ENCODE measurements around the gene GARNL3. TPM values are rescaled to one million over a fixed set of nuclear protein-coding genes. Genes with fewer than 3 reads are reported as not detected.

The GARNL3 gene
- polyA plus RNA-seq, 1 donor from 2014 or later: 20.0 TPM

- H3F3A ChIP-seq (ENCODE audit: insufficient read depth, low read length, poor library complexity, severe bottlenecking): no peaks in the 10 kb centered on the region
- no peak for TF ChIP-seq REST (IDR thresholded peaks at IDR 0.05; ENCODE audit: borderline replicate concordance)
- TF ChIP-seq SMC3 (conservative IDR thresholded peaks at IDR 0.05; ENCODE audit: poor library complexity): no peak
- no peak for TF ChIP-seq POLR2AphosphoS5 (IDR thresholded peaks at IDR 0.05)
- TF ChIP-seq TAF1 (IDR thresholded peaks at IDR 0.05; ENCODE audit: low read depth): no peak
- TF ChIP-seq CTCF (IDR thresholded peaks at IDR 0.05; ENCODE audit: poor library complexity, severe bottlenecking): no peak
- TF ChIP-seq RAD21 (conservative IDR thresholded peaks at IDR 0.05): no peak
- TF ChIP-seq MXI1 (conservative IDR thresholded peaks at IDR 0.05; ENCODE audit: poor library complexity, severe bottlenecking): no peak
- TF ChIP-seq EP300 (conservative IDR thresholded peaks at IDR 0.05; ENCODE audit: poor library complexity, severe bottlenecking): no peak
- TF ChIP-seq EZH2 (IDR thresholded peaks at IDR 0.05; ENCODE audit: borderline replicate concordance, insufficient read depth, low read length, poor library complexity, severe bottlenecking): no peak
- H3K27ac ChIP-seq (ENCODE audit: low read length): no peak overlapping the region
- no peaks in the 10 kb centered on the region for H3K36me3 ChIP-seq (ENCODE audit: insufficient read depth, low read length)
- H3K27me3 ChIP-seq (ENCODE audit: insufficient read depth, low read depth, low read length): no peaks in the 10 kb centered on the region
- no peaks in the 10 kb centered on the region for H3K79me2 ChIP-seq (replicated peaks; ENCODE audit: insufficient read depth, low read length)
- H3K9me3 ChIP-seq (ENCODE audit: low read length): no peaks in the 10 kb centered on the region
- H3K9me2 ChIP-seq (ENCODE audit: insufficient read depth, low read length): no peaks in the 10 kb centered on the region
- H3K4me3 ChIP-seq (ENCODE audit: low read length): no peak overlapping the region
- no peak overlapping the region for H3K4me2 ChIP-seq (ENCODE audit: low read length)
- H2AFZ ChIP-seq (ENCODE audit: low read depth, low read length): no peak overlapping the region
- no peak overlapping the region for H3K9ac ChIP-seq (ENCODE audit: low read length)
- no peaks in the 10 kb centered on the region for H4K20me1 ChIP-seq (ENCODE audit: insufficient read depth)
Measured at GRCh38 chr9:127305206-127305837, 40.7 kb downstream of the GARNL3 start.

GRCh38 chr9:127305838-127306226 lies 41.3 kb downstream of the GARNL3 start:
- no peak overlapping the region for H3K4me2 ChIP-seq (ENCODE audit: low read length)
- H3K27me3 ChIP-seq (ENCODE audit: insufficient read depth, low read depth, low read length): no peaks in the 10 kb centered on the region
- no peaks in the 10 kb centered on the region for H3K36me3 ChIP-seq (ENCODE audit: insufficient read depth, low read length)
- no peaks in the 10 kb centered on the region for H3K9me2 ChIP-seq (ENCODE audit: insufficient read depth, low read length)
- H2AFZ ChIP-seq (ENCODE audit: low read depth, low read length): no peak overlapping the region
- H3K4me3 ChIP-seq (ENCODE audit: low read length): no peak overlapping the region
- no peak overlapping the region for H3K9ac ChIP-seq (ENCODE audit: low read length)
- H3K27ac ChIP-seq (ENCODE audit: low read length): no peak overlapping the region
- H4K20me1 ChIP-seq (ENCODE audit: insufficient read depth): no peaks in the 10 kb centered on the region
- no peaks in the 10 kb centered on the region for H3K9me3 ChIP-seq (ENCODE audit: low read length)
- H3K79me2 ChIP-seq (replicated peaks; ENCODE audit: insufficient read depth, low read length): no peaks in the 10 kb centered on the region
- no peak for TF ChIP-seq REST (IDR thresholded peaks at IDR 0.05; ENCODE audit: borderline replicate concordance)
- no peak for TF ChIP-seq POLR2AphosphoS5 (IDR thresholded peaks at IDR 0.05)
- no peak for TF ChIP-seq CTCF (IDR thresholded peaks at IDR 0.05; ENCODE audit: poor library complexity, severe bottlenecking)
- H3F3A ChIP-seq (ENCODE audit: insufficient read depth, low read length, poor library complexity, severe bottlenecking): no peaks in the 10 kb centered on the region

All from neural cell (in vitro differentiated cells).